Activated CD4-positive, alpha-beta T cell treated with anti-CD3 and anti-CD28 coated beads, Interleukin-2, Interleukin-4, amounts not matched to agents 100 ng/mL and 50 ng/mL, durations not matched to agents 16 hours and 8 hours (primary cell): Measurements from ENCODE around the gene FAM222A.

Experiments
- DNase-seq: peaks from one replicate; pipeline ENCODE4 v3.0.0-alpha.2; 2020; ENCODE audit warnings: low spot score

Gene FAM222A

GRCh38 chr12:109800536-109800935 is 86.9 kb downstream of the FAM222A start:
- DNase-seq: no peak

GRCh38 chr12:109802828-109803227 is 89.2 kb downstream of the FAM222A start:
- DNase-seq: no peak

- DNase-seq: no peak
Observed at GRCh38 chr12:109803678-109804077, 90.1 kb downstream of the FAM222A start.

DNA sequence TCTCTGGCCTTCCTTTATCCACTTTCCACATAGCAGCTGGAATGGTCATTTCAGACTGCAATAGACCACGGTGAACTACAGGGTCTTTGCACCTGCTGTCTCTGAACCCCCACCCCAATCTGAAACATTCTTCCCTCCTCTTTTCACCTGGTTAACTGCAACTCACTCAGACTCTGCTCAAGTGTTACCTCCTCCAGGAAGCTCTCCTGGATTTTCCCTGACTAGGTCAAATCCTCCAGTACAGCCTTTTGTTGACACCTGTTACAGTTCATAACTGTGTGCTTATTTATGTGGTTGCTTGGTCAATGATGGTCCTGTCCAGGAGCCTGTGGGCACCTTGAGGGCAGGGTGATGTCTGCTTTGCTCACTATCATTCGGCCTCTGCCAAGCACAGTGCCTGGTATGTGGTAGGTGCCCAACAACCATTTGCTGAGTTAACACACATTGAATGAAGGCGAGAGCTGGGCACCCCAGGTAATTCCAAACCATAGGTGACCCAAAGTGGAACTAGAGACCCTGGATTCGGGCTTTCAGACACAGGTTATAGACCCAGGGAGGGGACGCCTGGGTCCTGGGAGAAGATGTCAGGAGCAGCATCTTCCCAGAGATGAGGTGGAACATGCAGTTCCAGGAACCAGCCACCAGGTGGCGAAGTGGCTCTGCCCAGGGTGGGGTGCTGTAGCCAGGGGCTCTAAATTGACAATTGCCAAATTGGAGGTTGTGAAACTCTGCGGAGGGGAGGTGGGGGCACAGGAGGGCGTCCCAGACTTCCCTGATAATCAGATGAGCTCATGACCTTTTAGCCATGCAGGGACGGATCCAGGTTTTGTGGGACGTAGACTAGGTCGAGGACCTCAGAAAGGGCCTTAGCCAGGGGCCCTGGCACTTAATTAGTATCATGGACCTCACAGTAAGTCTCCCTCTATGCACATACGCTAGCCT is 91.5 kb downstream of the FAM222A start:
- DNase-seq: peak; percentile 64

GRCh38 chr12:109807954-109808643 is 94.5 kb downstream of the FAM222A start:
- DNase-seq: no peak

DNA sequence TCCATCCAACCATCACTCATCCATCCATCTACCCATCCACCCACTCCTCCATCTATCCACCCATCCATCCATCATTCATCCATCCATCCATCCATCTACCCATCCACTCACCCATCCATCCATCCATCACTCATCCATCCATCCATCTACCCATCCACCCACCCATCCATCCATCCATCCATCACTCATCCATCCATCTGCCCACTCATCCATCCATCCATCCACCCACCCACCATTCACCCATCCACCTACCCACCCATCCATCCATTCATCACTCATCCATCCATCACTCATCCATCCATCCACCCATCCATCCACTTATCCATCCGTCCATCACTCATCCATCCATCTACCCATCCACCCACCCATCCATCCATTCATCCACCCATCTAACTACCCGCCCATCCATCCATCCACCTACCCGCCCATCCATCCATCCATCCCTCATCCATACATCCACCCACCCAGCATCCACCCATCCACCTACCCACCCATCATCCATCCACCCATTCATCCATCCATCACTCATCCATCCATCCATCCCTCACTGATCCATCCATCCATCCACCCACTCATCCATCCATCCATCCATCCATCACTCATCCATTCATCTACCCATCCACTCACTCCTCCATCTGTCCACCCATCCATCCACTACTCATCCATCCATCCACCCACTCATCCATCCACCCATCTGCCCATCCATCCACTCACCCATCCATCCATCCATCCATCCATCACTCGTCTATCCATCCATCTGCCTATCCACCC is 95.4 kb downstream of the FAM222A start:
- no peak for DNase-seq

DNA sequence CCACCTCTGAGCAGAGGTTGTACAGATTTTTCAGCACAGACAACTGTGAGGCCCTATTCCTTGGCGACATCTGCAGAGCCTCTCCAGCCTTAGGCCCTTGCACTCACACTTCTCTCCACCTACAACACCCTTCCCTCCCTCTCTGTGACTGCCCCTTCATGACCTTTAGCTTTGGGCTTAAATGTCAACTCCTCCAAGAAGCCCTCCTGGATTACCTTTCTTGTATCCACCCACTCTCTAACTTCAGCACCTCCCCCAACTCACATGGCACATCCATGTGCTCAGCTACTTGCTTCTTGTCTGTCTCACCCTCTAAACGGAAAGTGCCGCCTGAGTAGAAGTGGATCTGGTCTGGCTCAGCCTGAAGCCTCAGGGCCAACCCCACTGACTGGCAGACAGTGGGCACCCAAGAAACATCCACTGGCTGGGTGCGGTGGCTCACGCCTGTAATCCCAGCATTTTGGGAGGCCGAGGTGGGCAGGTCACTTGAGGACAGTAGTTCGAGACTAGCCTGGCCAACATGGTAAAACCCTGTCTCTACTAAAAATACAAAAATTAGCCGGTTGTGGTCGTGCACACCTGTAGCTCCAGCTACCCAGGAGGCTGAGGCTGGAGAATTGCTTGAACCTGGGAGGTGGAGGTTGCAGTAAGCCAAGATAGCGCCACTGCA is 97.5 kb downstream of the FAM222A start:
- DNase-seq: no peak

DNA sequence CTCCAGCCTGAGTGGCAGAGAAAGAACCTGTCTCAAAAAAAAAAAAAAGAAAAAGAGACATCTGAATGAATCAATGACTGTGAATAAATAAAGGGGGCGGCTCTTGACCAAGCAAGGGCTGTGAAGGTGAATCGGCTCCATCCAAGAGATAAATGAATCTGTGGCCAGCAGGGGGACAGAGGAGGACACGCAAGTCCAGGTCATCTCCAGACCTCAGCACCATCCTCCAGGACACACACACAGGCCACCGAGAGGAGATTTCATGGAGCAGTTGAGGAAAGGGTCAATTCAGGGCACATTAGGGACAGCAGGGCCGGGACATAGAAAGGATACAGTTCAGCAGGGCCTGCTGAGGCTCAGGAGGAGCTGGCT is 98.0 kb downstream of the FAM222A start:
- no peak for DNase-seq

DNA sequence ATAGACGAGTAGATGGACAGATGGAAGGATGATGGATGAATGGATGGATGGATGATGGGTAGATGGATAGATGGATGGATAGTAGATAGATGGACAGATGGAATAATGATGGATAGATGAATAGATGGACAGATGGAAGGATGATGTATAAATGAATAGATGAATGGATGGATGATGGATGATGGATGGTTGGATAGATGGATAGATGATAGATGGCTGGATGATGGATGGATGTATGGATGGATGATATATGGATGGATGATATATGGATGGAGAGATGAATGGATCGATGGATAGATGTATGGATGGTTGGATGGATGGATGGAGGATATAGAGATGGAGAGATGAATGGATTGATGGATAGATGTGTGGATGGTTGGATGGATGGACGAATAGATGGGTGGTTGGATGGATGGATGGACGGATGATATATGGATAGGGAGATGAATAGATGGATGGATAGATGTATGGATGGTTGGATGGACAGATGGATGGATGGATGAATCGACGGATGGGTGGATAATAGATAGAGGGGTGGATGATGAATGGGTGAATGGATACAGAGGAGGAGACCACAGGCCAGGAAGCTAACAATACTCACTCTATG is 100.3 kb downstream of the FAM222A start:
- no peak for DNase-seq

DNA sequence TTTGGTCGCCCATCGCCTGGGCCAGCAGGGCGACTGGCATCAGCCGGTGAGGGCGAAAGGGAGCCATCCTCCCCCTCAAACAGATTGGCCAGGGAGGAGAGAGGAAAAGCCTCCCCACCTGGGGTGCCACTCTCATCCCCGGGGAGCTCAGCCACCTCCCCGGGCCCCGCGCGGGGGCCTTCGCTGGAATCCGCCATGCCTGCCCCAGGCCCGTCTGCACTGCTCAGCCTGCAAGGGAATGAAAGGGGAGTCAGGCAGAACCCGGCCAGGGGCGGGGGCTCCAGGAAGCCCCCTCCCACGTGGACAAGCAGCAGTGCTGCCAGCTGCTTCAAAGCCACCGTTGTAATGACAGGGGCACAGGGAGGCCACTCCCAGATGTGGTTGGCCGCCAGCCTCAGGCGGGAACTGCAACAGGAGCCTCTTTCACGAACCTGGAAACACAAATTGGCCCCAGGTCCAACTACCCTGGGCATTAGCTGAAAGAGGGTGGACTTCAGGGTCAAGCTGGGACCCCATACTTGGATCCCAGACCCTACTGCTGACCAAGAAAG is 101.0 kb downstream of the FAM222A start:
- no peak for DNase-seq

DNA sequence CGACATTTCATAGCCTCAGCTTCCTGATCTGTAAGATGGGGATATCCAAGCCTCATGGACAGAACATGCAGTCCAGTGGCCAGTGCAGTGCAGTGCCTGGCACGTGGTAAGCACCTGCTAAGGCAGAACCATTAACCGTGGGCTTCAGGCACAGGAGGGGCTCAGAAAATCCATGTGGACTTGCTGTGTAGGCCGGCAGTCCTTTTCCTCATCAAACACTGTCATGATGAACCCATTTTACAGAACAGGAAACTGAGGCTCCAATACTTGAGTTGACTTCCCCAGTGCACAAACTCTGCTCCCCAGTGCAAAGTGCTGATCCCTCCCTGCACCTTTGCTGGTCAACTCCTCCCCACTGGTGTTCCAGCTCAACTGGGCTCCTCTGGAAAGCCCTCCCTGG is 101.6 kb downstream of the FAM222A start:
- no peak for DNase-seq

- no peak for DNase-seq
Observed at GRCh38 chr12:109815757-109816617, 102.4 kb downstream of the FAM222A start.

- no peak for DNase-seq
Observed at GRCh38 chr12:109816870-109817269, 103.2 kb downstream of the FAM222A start.

DNA sequence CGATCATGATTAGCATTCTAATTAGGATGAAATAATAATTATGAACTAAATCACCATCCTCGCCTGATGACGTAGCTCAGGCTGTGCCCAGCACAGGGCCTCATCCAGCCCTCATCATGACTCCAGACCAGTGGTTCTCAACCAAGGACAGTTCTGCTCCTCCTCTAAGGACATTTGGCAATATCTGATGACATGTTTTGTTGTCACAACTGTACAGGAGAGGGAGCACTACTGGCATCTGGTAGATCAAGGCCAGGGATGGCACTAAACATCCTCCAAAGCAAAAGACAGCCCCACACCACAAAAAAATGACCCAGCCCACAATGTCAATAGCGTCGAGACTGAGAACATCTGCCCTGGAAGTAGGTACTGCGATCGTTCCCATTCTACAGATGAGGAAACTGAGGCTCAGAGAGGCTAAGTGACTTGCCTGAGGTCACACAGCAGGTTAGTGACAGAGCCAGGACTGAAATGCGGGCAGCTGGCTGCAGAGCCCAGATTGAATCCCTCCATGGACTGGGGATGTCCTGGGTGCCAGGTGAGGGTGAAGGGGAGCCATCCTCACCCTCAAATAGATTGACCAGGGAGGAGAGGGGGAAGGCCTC is 104.1 kb downstream of the FAM222A start:
- DNase-seq: no peak

DNA sequence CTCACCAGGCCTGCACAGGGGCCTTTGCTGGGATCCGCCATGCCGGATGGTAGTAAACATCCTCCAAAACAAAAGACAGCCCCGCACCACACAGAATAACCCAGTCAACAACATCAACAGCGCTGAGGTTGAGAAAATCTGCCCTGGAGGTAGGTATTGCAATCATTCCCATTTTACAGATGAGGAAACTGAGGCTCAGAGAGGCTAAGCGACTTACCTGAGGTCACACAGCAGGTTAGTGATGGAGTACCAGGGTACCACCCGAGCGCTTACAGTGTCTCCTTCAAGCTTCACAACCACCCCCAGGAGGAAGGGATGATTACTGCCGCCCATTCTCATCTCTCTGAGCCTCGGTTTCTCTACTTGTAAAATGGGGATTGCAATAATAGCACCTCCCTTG is 104.6 kb downstream of the FAM222A start:
- no peak for DNase-seq

DNA sequence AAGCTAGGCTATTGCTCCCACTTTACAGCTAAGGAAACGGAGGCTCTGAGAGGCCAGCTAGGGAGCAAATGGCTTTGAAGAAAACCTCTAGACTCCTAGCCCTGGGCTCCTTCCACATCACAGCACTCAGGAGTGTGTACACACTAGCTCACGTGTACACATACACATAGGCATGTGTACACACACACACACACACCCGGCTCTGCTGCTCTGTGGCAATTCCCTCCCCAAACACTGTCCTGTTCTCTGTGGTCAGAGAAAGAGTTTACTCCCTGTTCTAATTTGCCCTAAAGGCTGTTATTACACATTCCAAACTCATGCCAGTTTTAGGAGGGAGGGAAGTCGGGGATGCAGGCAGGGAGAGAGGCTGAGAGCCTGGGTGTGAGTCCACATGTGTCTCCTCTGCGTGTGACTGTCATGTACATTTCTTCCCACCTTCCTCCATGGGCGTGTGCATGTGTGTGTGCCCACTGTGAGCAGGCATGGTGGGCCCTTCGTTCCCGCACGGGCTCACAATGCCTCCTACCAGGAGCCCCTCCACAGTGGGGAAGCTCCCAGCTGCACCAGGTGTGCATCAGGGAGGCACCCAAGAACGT is 105.4 kb downstream of the FAM222A start:
- DNase-seq: no peak
